Motor neuron (in vitro differentiated cells): ENCODE measurements around the gene SLC12A6. TPM values are rescaled to one million over a fixed set of nuclear protein-coding genes. Genes with fewer than 3 reads are reported as not detected.

Experiments used
- ATAC-seq, 8 experiments: fragments of 200-7000 bp; cut with Tn5 transposase; replicated peaks in 6 of 8; 2 replicates each; pipeline ENCODE4 v1.8.0; 2021; ENCODE audit warnings: mild to moderate bottlenecking in 8 of 8, moderate library complexity in 8 of 8
- H3K27ac ChIP-seq, 2 donors: fragments of 250-450 bp; sonication (Bioruptor Pico); 2 replicates each; pipeline ENCODE4 v1.9.0; 2021; ENCODE audit warnings: antibody characterized with exemption in 2 of 2, mild to moderate bottlenecking in 2 of 2, moderate library complexity in 1 of 2
- H3K4me1 ChIP-seq, 2 donors: fragments of 250-450 bp; sonication (Bioruptor Pico); replicated peaks in 1 of 2; 2 replicates each; pipeline ENCODE4 v1.6.1; 2021; ENCODE audit warnings: antibody characterized with exemption in 2 of 2, mild to moderate bottlenecking in 2 of 2, moderate library complexity in 1 of 2
- H3K4me3 ChIP-seq, 5 donors: fragments of 250-450 bp; sonication (Bioruptor Pico); 2 replicates each; pipeline ENCODE4 v1.9.0; 2021; ENCODE audit warnings: antibody characterized with exemption in 5 of 5, mild to moderate bottlenecking in 5 of 5, moderate library complexity in 4 of 5
- WGBS, 10 experiments: fragments of 450-650 bp; shearing (Covaris generic); methylation state at CpG; one replicate each; pipeline ENCODE4 v1.0.0; 2022; 5-methylcytosine and 5-hydroxymethylcytosine counted together
- in situ Hi-C, 9 experiments: fragments of 400-800 bp; cut with MboI; loops; one replicate each; pipeline ENCODE4 v1.15.0; 2021; ENCODE audit warnings: low sequenced_read_pairs in 9 of 9, low pct_unique_long_range_greater_than_20kb in 2 of 9; ENCODE audit not compliant: unreplicated experiment in 9 of 9
- total RNA-seq, 8 experiments: library from RNA; unstranded; fragments of 300-600 nt; gene quantifications; 2 replicates each; pipeline versions ENCODE4 v1.2.3 to v1.2.4, GENCODE V29; 2022

Gene SLC12A6
- total RNA-seq, 8 experiments from 2014 or later, result 9.6 to 21.8 (median 13.7) TPM

GRCh38 chr15:34271493-34271892, 66.1 kb downstream of the SLC12A6 start:
- 63 to 100% (median 81%) methylated on average over 1 to 3 of the region's 3 CpGs for WGBS, 10 experiments
- ATAC-seq, result peak in 7 of 8 experiments; percentile 24 to 90 (median 56)
- in situ Hi-C loops, result no loop called here
- no peak overlapping the region for H3K27ac ChIP-seq
- no peaks in the 10 kb centered on the region for H3K4me1 ChIP-seq
- H3K4me3 ChIP-seq, result no peak overlapping the region

- in situ Hi-C loops, result no loop called here
- Histone ChIP-seq H3K27ac (no peak overlapping the region), H3K4me1 (no peaks in the 10 kb centered on the region), H3K4me3 (no peak overlapping the region)
- ATAC-seq, result no peak
These were observed 70.8 kb downstream of the SLC12A6 start for GRCh38 chr15:34266751-34267150.

- 40 to 95% (median 79%) methylated on average over 1 to 2 of the region's 2 CpGs; no CpG with 5 or more reads in 1 of the 10 experiments for WGBS, 10 experiments
- no peak overlapping the region for H3K4me3 ChIP-seq
- ATAC-seq, result no peak
- in situ Hi-C loops, result no loop called here
- H3K27ac ChIP-seq, result no peak overlapping the region
- no peaks in the 10 kb centered on the region for H3K4me1 ChIP-seq
These were observed 73.5 kb downstream of the SLC12A6 start for GRCh38 chr15:34264076-34264475.

GRCh38 chr15:34262362-34262761, 75.2 kb downstream of the SLC12A6 start:
- no peak for ATAC-seq

GRCh38 chr15:34259566-34259965, 78.0 kb downstream of the SLC12A6 start:
- Histone ChIP-seq H3K4me1 (no peaks in the 10 kb centered on the region), H3K4me3 (no peak overlapping the region), H3K27ac (no peak overlapping the region)
- WGBS, 10 experiments, result 17 to 100% (median 90%) methylated on average over 1 to 3 of the region's 3 CpGs; no CpG with 5 or more reads in 1 of the 10 experiments
- in situ Hi-C loops, result no loop called here
- ATAC-seq, result no peak

More at GRCh38 chr15:34262362-34262761, 75.2 kb downstream of the SLC12A6 start:
- Histone ChIP-seq H3K4me3 (no peak overlapping the region), H3K27ac (no peak overlapping the region), H3K4me1 (no peaks in the 10 kb centered on the region)
- in situ Hi-C loops, result no loop called here
- WGBS, 10 experiments, result 60 to 100% (median 100%) methylated on average over 1 to 8 of the region's 13 CpGs; no CpG with 5 or more reads in 2 of the 10 experiments

- H3K4me1 ChIP-seq, result no peaks in the 10 kb centered on the region
- H3K27ac ChIP-seq, result no peak overlapping the region
- ATAC-seq, result no peak
- WGBS, 10 experiments, result 17 to 83% (median 66%) methylated on average over 1 to 2 of the region's 2 CpGs; no CpG with 5 or more reads in 2 of the 10 experiments
- no peak overlapping the region for H3K4me3 ChIP-seq
- in situ Hi-C loops, result no loop called here
These were observed 79.4 kb downstream of the SLC12A6 start for GRCh38 chr15:34258151-34258550.

DNA sequence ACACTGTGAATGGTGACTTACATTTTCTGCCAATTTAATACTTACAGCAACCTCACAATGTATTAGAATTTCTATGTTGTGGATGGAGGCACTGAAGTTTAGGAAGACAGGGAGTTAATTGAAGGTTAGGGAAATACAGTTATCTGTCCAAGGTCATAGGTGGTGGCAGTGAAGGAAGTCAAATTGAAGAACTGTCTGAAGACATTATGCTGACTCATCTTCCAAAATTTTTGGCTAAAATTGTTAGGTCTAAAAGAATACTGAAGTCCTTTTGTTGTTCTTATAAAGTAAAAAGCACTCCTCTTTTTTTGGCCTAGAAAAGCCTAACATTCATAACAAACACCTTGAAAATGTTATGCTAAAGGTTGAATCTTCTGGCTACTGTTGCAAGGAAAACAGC, 85.0 kb downstream of the SLC12A6 start:
- in situ Hi-C loops, result no loop called here
- Histone ChIP-seq H3K27ac (no peak overlapping the region), H3K4me1 (no peaks in the 10 kb centered on the region), H3K4me3 (no peak overlapping the region)
- ATAC-seq, result no peak

DNA sequence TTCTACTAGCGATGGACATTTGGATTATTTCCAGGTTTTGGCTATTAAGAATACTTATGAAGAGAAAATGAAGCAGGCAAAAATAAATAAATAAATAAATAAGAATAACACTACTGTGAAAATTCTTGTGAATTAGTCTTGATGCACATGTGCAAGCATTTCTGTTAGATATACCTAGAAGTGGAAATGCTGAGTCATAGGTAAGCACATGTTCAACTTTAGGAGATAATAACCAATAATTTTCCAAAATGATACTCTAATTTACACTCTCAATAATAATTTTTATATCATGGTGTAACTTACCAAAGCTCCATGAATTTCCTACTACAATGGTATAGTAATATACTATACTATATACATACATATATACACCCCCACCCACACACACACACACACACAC, 89.4 kb downstream of the SLC12A6 start:
- Histone ChIP-seq H3K27ac (no peak overlapping the region), H3K4me1 (no peaks in the 10 kb centered on the region), H3K4me3 (no peak overlapping the region)
- 75 to 100% (median 100%) methylated on average over 1 of the region's 1 CpG; no CpG with 5 or more reads in 2 of the 10 experiments for WGBS, 10 experiments
- in situ Hi-C loops, result loop anchor here in 2 of 9 experiments (25.0 kb wide), 1 partner anchor 89 kb away; the partner anchor contains the start of genes NOP10 (in 2 of the 2), NUTM1 (in 2 of the 2) and SLC12A6 (in 2 of the 2)
- ATAC-seq, result no peak

- in situ Hi-C loops, result loop anchor here in 2 of 9 experiments (25.0 kb wide), 1 partner anchor 91 kb away; the partner anchor contains the start of genes NOP10 (in 2 of the 2), NUTM1 (in 2 of the 2) and SLC12A6 (in 2 of the 2)
- Histone ChIP-seq H3K4me3 (no peak overlapping the region), H3K4me1 (no peaks in the 10 kb centered on the region), H3K27ac (no peak overlapping the region)
- 78 to 100% (median 85%) methylated on average over 3 to 9 of the region's 9 CpGs for WGBS, 10 experiments
- ATAC-seq, result peak in 1 of 8 experiments; percentile 67
These were observed 91.2 kb downstream of the SLC12A6 start for GRCh38 chr15:34246276-34246976.

DNA sequence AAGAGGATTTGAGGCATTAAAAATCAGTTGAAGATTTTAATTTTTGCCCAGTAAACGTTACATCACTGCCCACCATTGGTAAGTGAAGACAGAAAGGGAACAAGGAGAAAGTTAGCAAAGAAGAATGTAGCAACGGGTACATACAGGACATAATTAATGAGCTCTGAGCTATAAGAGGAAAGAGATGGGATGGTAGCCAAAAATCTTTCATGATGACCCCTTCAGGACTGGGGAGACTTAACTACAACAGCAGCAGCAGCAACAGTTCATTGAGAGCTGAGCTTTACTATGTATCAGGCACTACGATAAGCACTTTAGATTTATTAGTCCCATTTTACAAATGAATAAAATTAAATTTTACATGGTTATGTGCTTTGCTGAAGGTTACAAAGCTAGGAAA, 94.4 kb downstream of the SLC12A6 start:
- Histone ChIP-seq H3K4me1 (no peaks in the 10 kb centered on the region), H3K27ac (no peak overlapping the region), H3K4me3 (no peak overlapping the region)
- in situ Hi-C loops, result loop anchor here in 2 of 9 experiments (25.0 kb wide), 1 partner anchor 94 kb away; the partner anchor contains the start of genes NOP10 (in 2 of the 2), NUTM1 (in 2 of the 2) and SLC12A6 (in 2 of the 2)
- no peak for ATAC-seq
- WGBS, 10 experiments, result 54 to 100% (median 83%) methylated on average over 1 to 3 of the region's 3 CpGs; no CpG with 5 or more reads in 1 of the 10 experiments

DNA sequence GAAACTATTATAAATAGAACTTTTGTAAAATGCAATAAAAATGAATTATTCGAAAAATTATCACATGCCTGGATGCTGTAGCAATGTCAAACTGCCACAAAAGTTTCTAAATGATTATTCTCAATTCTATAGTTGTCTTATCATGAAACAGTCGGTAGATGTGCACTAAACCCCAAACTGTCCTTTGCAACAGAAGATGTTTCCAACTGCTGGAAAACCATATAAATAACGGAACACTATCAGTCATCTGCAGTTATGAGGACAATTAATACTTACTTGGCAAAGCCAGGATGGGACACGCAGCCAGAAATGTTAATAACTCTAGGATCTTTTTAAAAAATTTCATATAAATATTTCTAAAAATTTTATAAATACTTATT, 95.3 kb downstream of the SLC12A6 start:
- WGBS, 10 experiments, result 46 to 100% (median 83%) methylated on average over 2 to 4 of the region's 4 CpGs
- Histone ChIP-seq H3K4me3 (no peak overlapping the region), H3K27ac (no peak overlapping the region), H3K4me1 (no peaks in the 10 kb centered on the region)
- in situ Hi-C loops, result loop anchor here in 2 of 9 experiments (25.0 kb wide), 1 partner anchor 95 kb away; the partner anchor contains the start of genes NOP10 (in 2 of the 2), NUTM1 (in 2 of the 2) and SLC12A6 (in 2 of the 2)
- ATAC-seq, result no peak

DNA sequence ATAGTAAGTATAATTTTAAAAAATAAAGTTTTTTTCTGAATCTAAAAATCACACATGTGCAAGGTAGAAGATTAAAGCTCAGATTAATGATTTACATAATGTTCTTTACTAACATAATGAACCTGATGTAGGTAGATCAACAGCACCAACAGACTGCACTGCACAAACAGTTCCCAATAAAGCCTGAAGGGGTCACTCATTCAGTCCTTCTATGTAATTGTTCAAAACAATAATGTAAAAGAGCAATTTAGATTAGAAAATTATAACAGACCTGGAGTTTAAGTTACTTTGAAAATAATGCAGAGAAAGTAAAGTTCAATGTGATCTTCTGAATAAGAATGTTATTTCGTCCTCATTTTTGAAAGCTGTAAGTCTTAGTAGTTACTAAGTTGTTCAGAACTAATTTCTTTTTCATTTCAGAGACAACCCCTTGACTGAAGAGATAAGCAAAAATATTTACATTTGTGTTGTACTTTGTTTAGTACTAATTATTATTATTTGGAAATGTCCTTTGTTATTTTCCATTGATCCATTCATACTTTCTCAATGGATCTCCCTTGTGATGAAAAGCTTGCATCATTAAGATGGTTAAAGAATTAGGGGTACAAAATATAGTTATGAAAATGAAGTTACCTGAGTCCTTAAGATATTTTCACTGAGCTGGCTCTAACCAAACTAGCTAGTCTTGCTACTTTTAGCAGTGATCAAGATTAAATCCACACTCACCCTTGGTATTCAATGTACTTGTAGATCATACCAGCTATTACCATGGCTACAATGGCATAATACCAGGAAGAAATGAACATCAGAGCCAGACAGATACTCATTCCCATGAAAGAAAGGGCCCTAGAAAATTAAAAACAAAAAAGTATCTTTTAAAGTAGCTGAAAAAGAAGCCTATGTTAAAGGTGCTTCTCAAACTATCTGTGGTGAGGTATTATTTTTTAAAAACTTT, 95.9 kb downstream of the SLC12A6 start:
- ATAC-seq, result peak in 2 of 8 experiments; percentile 6 to 9
- in situ Hi-C loops, result loop anchor here in 2 of 9 experiments (25.0 kb wide), 1 partner anchor 96 kb away; the partner anchor contains the start of genes NOP10 (in 2 of the 2), NUTM1 (in 2 of the 2) and SLC12A6 (in 2 of the 2)
- Histone ChIP-seq H3K4me3 (no peak overlapping the region), H3K27ac (no peak overlapping the region), H3K4me1 (no peaks in the 10 kb centered on the region)
- WGBS, 10 experiments, result 14 to 89% (median 44%) methylated on average over 1 of the region's 1 CpG
